HG03575 (cell line): Measurements from ENCODE around the gene PKP4.

ENCODE experiments used
- ATAC-seq: cut with Tn5 transposase; IDR thresholded peaks from one replicate; pipeline ENCODE4 v1.9.1; 2021; ENCODE audit not compliant: unreplicated experiment, insufficient number of reproducible peaks, low FRiP score; ENCODE audit errors: extremely low read depth

PKP4 gene

GRCh38 chr2:158513841-158514240 is 57.1 kb downstream of the PKP4 start:
- ATAC-seq, result no peak

- ATAC-seq, result no peak
Observed at GRCh38 chr2:158518084-158518483, 61.3 kb downstream of the PKP4 start.

GRCh38 chr2:158519481-158519880 is 62.7 kb downstream of the PKP4 start:
- ATAC-seq, result no peak

GRCh38 chr2:158529379-158530259 is 72.9 kb downstream of the PKP4 start:
- no peak for ATAC-seq

GRCh38 chr2:158530829-158531228 is 74.1 kb downstream of the PKP4 start:
- no peak for ATAC-seq

GRCh38 chr2:158533009-158533408 is 76.3 kb downstream of the PKP4 start:
- no peak for ATAC-seq

- no peak for ATAC-seq
Observed at GRCh38 chr2:158539176-158540005, 82.6 kb downstream of the PKP4 start.

GRCh38 chr2:158542577-158542976 is 85.8 kb downstream of the PKP4 start:
- no peak for ATAC-seq

GRCh38 chr2:158543957-158544356 is 87.2 kb downstream of the PKP4 start:
- no peak for ATAC-seq

GRCh38 chr2:158544998-158545397 is 88.2 kb downstream of the PKP4 start:
- ATAC-seq, result no peak

GRCh38 chr2:158546412-158547144 is 89.8 kb downstream of the PKP4 start:
- ATAC-seq, result peak; percentile 89

GRCh38 chr2:158553257-158553656 is 96.5 kb downstream of the PKP4 start:
- ATAC-seq, result no peak

- ATAC-seq, result no peak
Observed at GRCh38 chr2:158554996-158555395, 98.2 kb downstream of the PKP4 start.

- ATAC-seq, result no peak
Observed at GRCh38 chr2:158556124-158556523, 99.4 kb downstream of the PKP4 start.

GRCh38 chr2:158557752-158558151 is 101.0 kb downstream of the PKP4 start:
- no peak for ATAC-seq

- ATAC-seq, result no peak
Observed at GRCh38 chr2:158559252-158559651, 102.5 kb downstream of the PKP4 start.

- ATAC-seq, result no peak
Observed at GRCh38 chr2:158560259-158560658, 103.5 kb downstream of the PKP4 start.

- no peak for ATAC-seq
Observed at GRCh38 chr2:158561054-158561453, 104.3 kb downstream of the PKP4 start.

- ATAC-seq, result no peak
Observed at GRCh38 chr2:158567208-158567607, 110.5 kb downstream of the PKP4 start.
